CD4-positive, CD25-positive, alpha-beta regulatory T cell (primary cell): ENCODE data around the gene ANKRD11. TPM values are rescaled to one million over a fixed set of nuclear protein-coding genes. Genes with fewer than 3 reads are reported as not detected.
"Not testable (repeated sequence)": the region's sequence is repeated elsewhere in the genome, so short reads cannot be mapped to it uniquely, and the experiment has no call there.

Source experiments
- ATAC-seq, 2 donors: fragments of 150-1000 bp; cut with Tn5 transposase; one replicate each; pipeline ENCODE4 v1.10.0; 2021; ENCODE audit warnings: low read depth in 2 of 2, moderate number of reproducible peaks in 2 of 2, moderate library complexity in 1 of 2
- DNase-seq, 3 donors: peaks; one replicate each; pipeline versions ENCODE4 v3.0.0 to v3.0.0-alpha.2; 2012 to 2022; ENCODE audit warnings: mixed read lengths in 1 of 3
- H3K27ac ChIP-seq: one replicate; pipeline ENCODE4 v1.7.0; 2013; ENCODE audit warnings: mild to moderate bottlenecking, low read length; ENCODE audit not compliant: insufficient read depth, poor library complexity, severe bottlenecking
- H3K27me3 ChIP-seq: one replicate; pipeline ENCODE4 v1.7.0; 2013; ENCODE audit warnings: low read length; ENCODE audit not compliant: control insufficient read depth, insufficient read depth
- H3K36me3 ChIP-seq: one replicate; pipeline ENCODE4 v1.7.0; 2013; ENCODE audit warnings: mild to moderate bottlenecking, low read length, moderate library complexity; ENCODE audit not compliant: control insufficient read depth, insufficient read depth
- H3K4me1 ChIP-seq: 2 replicates; pipeline ENCODE4 v1.7.0; 2013; ENCODE audit warnings: mild to moderate bottlenecking, low read length; ENCODE audit not compliant: insufficient read depth, control insufficient read depth, poor library complexity, severe bottlenecking
- H3K4me3 ChIP-seq: one replicate; pipeline ENCODE4 v1.7.0; 2013; ENCODE audit warnings: low read depth, mild to moderate bottlenecking, low read length, moderate library complexity
- H3K9me3 ChIP-seq, 2 experiments: 1 replicate in 1 of 2; 2 replicates in 1 of 2; pipeline ENCODE4 v1.7.0; 2013; ENCODE audit warnings: low read length in 2 of 2, mild to moderate bottlenecking in 1 of 2, moderate library complexity in 1 of 2; ENCODE audit not compliant: control insufficient read depth in 2 of 2
- H3K27ac Mint-ChIP-seq, 3 donors: one replicate each; pipeline ENCODE4 v1.8.0; 2020 to 2022; ENCODE audit warnings: mild to moderate bottlenecking in 3 of 3, mixed read lengths in 3 of 3, moderate library complexity in 2 of 3
- H3K27me3 Mint-ChIP-seq: one replicate; pipeline ENCODE4 v1.8.0; 2022; ENCODE audit warnings: mild to moderate bottlenecking, mixed read lengths
- H3K36me3 Mint-ChIP-seq: one replicate; pipeline ENCODE4 v1.8.0; 2020; ENCODE audit warnings: mixed read lengths
- H3K4me1 Mint-ChIP-seq, 4 donors: one replicate each; pipeline ENCODE4 v1.8.0; 2020 to 2022; ENCODE audit warnings: mixed read lengths in 4 of 4, mild to moderate bottlenecking in 1 of 4
- H3K4me3 Mint-ChIP-seq, 4 donors: one replicate each; pipeline ENCODE4 v1.8.0; 2020 to 2022; ENCODE audit warnings: mild to moderate bottlenecking in 4 of 4, mixed read lengths in 4 of 4, moderate library complexity in 3 of 4
- H3K9me3 Mint-ChIP-seq, 7 donors: one replicate each; pipeline ENCODE4 v1.8.0; 2020 to 2022; ENCODE audit warnings: mixed read lengths in 7 of 7, mild to moderate bottlenecking in 3 of 7, moderate library complexity in 2 of 7
- polyA plus RNA-seq, 4 donors: library from polyadenylated mRNA; unstranded; fragments of 300-500 nt; fragmentation: Illumina TruSeq; gene quantifications; one replicate each; pipeline ENCODE4 v1.2.3, GENCODE V29; 2021
- total RNA-seq: library from RNA; stranded (reverse); gene quantifications from one replicate; pipeline ENCODE4 v1.2.3, GENCODE V29; 2022

The ANKRD11 gene
- total and polyA plus RNA-seq, 5 donors from 2014 or later: 8.7 to 323 (median 18.6) TPM

DNA sequence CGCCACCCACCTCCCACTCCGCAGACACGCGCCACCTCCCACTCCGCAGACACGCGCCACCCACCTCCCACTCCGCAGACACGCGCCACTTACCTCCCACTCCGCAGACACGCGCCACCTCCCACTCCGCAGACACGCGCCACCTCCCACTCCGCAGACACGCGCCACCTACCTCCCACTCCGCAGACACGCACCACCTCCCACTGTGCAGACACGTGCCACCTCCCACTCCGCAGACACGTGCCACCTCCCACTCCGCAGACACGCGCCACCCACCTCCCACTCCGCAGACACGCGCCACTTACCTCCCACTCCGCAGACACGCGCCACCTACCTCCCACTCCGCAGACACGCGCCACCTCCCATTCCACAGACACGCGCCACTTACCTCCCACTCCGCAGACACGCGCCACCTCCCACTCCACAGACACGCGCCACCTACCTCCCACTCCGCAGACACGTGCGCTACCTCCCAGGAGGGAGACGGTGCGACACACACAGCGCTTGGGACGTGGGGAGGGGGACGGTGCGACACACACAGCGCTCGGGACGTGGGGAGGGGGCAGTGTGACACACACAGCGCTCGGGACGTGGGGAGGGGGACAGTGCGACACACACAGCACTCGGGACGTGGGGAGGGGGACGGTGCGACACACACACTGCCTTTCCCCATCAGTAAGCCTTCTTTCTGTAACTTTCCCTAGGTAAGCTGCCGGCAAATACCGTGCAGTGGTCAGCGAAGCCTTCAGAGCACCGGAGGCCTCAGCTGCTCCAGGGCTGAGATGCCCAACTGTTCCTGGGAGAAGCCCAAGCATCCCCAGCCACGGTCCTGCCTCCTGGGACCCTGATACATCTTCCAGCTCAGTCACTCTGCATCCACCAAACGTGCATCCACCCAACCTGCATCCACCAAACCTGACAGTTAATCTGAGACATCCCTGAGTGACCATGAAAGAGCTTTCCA is 183.6 kb downstream of the ANKRD11 start:
- not testable (repeated sequence) for H3K9me3 ChIP-seq, H3K9me3 Mint-ChIP-seq, H3K27ac Mint-ChIP-seq, H3K27me3 Mint-ChIP-seq, H3K27ac ChIP-seq, DNase-seq, ATAC-seq, H3K4me3 ChIP-seq, H3K27me3 ChIP-seq
- Mint-ChIP-seq H3K4me3 (peak overlapping the region in 1 of 4 donors; percentile 38), H3K36me3 (peaks cover 20% of the 10 kb centered on the region), H3K4me1 (peaks cover 5 to 65% (median 46%) of the 10 kb centered on the region in 4 donors)
- peaks cover 31% of the 10 kb centered on the region for H3K4me1 ChIP-seq
- peaks cover 47% of the 10 kb centered on the region for H3K36me3 ChIP-seq

DNA sequence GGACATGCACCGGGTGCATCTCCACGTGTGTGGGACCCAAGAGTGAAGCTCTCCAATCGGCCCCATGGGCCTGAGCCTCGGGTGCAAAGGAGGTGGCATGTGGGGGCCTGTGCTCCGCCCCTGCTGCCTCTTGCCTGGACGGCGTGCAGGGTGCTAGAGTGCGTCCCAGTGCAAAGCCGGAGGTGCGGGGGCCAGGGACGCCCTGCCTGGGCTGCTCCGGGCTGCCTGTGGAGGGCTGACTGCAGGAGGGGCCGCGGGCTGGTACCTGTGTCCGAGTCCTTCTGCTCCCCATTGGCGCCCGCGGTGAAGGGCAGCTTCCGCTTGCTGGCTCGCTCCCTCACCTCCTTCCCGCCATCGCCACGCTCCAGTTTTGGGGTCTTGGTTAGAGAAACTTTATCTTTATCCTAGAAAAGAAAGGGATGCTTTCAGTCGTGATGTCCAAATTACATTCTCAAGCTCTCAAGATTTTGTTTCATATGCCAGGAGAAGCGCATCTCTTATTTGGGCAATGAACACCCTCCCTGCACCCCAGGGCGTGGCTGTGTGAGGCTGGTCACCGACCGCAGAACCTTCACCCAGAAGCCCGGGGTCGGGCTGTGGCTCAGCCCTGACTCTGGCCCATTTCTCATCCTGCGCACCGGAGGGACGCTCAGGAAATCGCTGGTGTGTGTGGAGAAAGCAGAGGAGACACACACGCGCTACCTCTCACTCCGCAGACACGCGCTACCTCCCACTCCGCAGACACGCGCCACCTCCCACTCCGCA is 185.2 kb downstream of the ANKRD11 start:
- Mint-ChIP-seq H3K36me3 (peaks cover 25% of the 10 kb centered on the region), H3K9me3 (no peaks in the 10 kb centered on the region), H3K4me1 (peaks cover 5 to 57% (median 36%) of the 10 kb centered on the region in 4 donors), H3K4me3 (no peak overlapping the region), H3K27ac (no peak overlapping the region), H3K27me3 (no peaks in the 10 kb centered on the region)
- ATAC-seq (no peak), DNase-seq (no peak)
- no peak overlapping the region for H3K4me3 ChIP-seq
- H3K9me3 ChIP-seq: no peaks in the 10 kb centered on the region
- H3K4me1 ChIP-seq: peaks cover 33% of the 10 kb centered on the region
- H3K27me3 ChIP-seq: no peaks in the 10 kb centered on the region
- H3K36me3 ChIP-seq: peaks cover 38% of the 10 kb centered on the region
- no peak overlapping the region for H3K27ac ChIP-seq

DNA sequence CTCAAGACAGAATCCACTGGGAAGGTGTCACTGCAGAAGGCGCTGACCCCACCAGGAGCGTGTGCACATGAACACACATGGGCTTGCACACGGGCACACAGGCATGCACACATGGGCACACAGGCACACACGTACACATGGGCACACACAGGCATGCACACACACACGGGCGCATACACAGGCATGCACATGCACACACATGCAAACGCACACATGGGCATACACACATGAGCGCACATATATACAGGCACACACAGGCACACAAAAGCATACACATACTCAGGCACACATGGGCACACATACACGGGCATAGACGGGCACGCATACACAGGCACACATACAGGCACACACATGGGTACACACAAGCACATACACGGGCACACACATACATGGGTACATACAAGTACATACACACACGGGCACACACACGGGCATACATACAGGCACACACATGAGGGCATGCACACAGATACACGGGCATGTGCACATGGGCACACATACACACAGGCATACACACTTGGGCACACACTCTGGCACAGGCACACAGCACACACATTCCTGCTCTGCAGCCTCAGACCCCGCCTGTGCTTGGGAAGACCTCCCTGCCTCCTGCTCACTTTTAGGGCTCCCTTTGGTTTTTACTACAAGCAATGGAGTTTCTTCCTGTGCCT is 186.0 kb downstream of the ANKRD11 start:
- H3K4me1 Mint-ChIP-seq: peaks cover 5 to 49% (median 31%) of the 10 kb centered on the region in 4 donors
- H3K27ac Mint-ChIP-seq: peak overlapping the region in 2 of 3 donors; percentile 14 to 39
- no peak overlapping the region for H3K4me3 ChIP-seq
- no peak overlapping the region for H3K27ac ChIP-seq
- no peaks in the 10 kb centered on the region for H3K27me3 Mint-ChIP-seq
- peaks cover 34% of the 10 kb centered on the region for H3K36me3 ChIP-seq
- H3K9me3 ChIP-seq: no peaks in the 10 kb centered on the region
- H3K27me3 ChIP-seq: no peaks in the 10 kb centered on the region
- H3K9me3 Mint-ChIP-seq: no peaks in the 10 kb centered on the region
- no peak for DNase-seq
- H3K4me1 ChIP-seq: peaks cover 27% of the 10 kb centered on the region
- peaks cover 25% of the 10 kb centered on the region for H3K36me3 Mint-ChIP-seq
- H3K4me3 Mint-ChIP-seq: peak overlapping the region in 1 of 4 donors; percentile 4
- no peak for ATAC-seq

DNA sequence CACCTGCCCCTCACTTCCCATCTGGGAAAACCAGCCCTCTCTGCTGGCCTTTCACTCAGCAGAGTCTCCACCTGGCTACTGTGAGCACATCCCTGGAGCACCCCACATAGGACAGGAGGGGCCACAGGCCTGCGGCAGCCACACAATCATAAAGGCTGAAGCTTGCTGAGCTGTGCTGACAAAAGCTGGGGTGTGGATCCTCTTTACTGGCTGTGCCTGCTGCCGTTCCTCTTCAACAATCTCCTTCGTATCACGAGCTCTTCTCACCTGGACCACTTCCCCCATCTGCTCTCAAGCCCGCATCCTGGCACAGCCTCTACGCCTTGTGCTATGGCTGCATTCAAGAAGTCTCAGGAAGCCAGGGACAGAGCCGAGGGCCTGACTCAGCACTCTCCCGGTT is 186.7 kb downstream of the ANKRD11 start:
- peaks cover 20% of the 10 kb centered on the region for H3K4me1 ChIP-seq
- no peak overlapping the region for H3K27ac Mint-ChIP-seq
- peak overlapping the region in 1 of 4 donors; percentile 4 for H3K4me3 Mint-ChIP-seq
- H3K27me3 ChIP-seq: no peaks in the 10 kb centered on the region
- no peak overlapping the region for H3K4me3 ChIP-seq
- H3K27ac ChIP-seq: no peak overlapping the region
- no peaks in the 10 kb centered on the region for H3K27me3 Mint-ChIP-seq
- peaks cover 34% of the 10 kb centered on the region for H3K36me3 ChIP-seq
- H3K36me3 Mint-ChIP-seq: peaks cover 25% of the 10 kb centered on the region
- no peaks in the 10 kb centered on the region for H3K9me3 Mint-ChIP-seq
- peaks cover 5 to 48% (median 26%) of the 10 kb centered on the region in 4 donors for H3K4me1 Mint-ChIP-seq
- DNase-seq (no peak), ATAC-seq (no peak)
- H3K9me3 ChIP-seq: no peaks in the 10 kb centered on the region

DNA sequence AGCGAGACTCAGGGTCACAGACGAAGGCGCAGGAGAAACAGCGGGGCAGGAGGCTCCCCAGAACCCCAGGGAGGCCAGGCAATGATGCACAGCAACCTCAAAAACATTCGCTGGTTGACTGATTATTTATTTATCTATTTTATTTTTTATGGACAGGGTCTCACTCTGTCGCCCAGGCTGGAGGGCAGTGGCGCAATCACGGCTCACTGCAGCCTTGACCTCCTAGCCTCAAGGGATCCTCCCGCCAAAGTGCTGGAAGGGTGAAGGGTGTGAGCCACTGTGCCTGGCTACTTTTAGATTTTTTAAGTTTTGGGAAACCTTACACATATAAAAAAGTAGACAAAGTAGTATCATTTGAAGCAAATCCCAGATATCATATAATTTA is 189.4 kb downstream of the ANKRD11 start:
- H3K4me3 Mint-ChIP-seq: peak overlapping the region in 1 of 4 donors; percentile 41
- Histone ChIP-seq H3K27ac (no peak overlapping the region), H3K27me3 (no peaks in the 10 kb centered on the region), H3K9me3 (no peaks in the 10 kb centered on the region), H3K36me3 (peaks cover 53% of the 10 kb centered on the region), H3K4me1 (peaks cover 14% of the 10 kb centered on the region), H3K4me3 (no peak overlapping the region)
- H3K27ac Mint-ChIP-seq: peak overlapping the region in 1 of 3 donors; percentile 44
- peaks cover 21% of the 10 kb centered on the region for H3K36me3 Mint-ChIP-seq
- peaks cover 17 to 56% (median 32%) of the 10 kb centered on the region in 4 donors for H3K4me1 Mint-ChIP-seq
- no peak for DNase-seq
- no peaks in the 10 kb centered on the region for H3K9me3 Mint-ChIP-seq
- no peak for ATAC-seq
- no peaks in the 10 kb centered on the region for H3K27me3 Mint-ChIP-seq

DNA sequence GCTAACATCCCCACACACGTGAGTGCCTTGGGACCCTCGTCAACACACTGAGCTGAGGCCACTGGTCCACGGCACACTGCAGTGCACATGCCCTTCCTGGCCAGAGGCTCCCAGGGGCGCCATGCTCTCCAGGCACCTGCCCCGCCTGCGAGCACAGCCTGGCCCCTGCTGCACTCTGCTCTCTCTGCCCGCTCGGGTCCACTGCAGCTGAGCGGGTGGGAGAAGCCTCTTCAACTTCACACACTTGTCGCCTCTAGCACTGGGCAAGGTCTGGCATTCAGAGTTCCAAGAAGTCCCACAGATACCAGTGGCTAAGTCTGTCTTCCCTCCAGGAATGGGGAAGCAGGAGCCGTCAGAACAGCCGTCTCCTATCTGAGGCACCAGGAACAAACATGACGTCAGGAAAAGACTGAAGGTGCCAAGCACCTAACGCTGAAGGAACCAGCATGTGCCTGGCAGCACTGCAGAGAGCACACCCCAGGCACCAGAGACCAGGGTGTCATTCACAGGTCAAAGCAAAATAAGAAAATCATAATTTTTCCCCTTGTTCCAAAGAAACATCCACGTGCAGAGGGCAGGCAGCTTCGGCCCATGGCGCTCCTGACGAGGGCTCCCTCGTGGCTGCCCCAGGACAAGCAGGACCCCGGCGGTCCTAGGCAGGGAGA is 189.9 kb downstream of the ANKRD11 start:
- H3K4me3 Mint-ChIP-seq: peak overlapping the region in 1 of 4 donors; percentile 41
- no peaks in the 10 kb centered on the region for H3K9me3 Mint-ChIP-seq
- H3K4me3 ChIP-seq: no peak overlapping the region
- peaks cover 17 to 59% (median 33%) of the 10 kb centered on the region in 4 donors for H3K4me1 Mint-ChIP-seq
- ATAC-seq (no peak), DNase-seq (no peak)
- no peaks in the 10 kb centered on the region for H3K9me3 ChIP-seq
- no peaks in the 10 kb centered on the region for H3K27me3 ChIP-seq
- H3K27ac Mint-ChIP-seq: peak overlapping the region in 2 of 3 donors; percentile 44 to 45
- H3K27me3 Mint-ChIP-seq: no peaks in the 10 kb centered on the region
- H3K36me3 Mint-ChIP-seq: peaks cover 21% of the 10 kb centered on the region
- peaks cover 53% of the 10 kb centered on the region for H3K36me3 ChIP-seq
- H3K4me1 ChIP-seq: peaks cover 15% of the 10 kb centered on the region
- H3K27ac ChIP-seq: no peak overlapping the region
